H1 (cell line): ENCODE results near the gene ATP2A3. TPM values are rescaled to one million over a fixed set of nuclear protein-coding genes. Genes with fewer than 3 reads are reported as not detected.

Experiments used
- BRCA1 ChIP-seq: IDR thresholded peaks from 2 replicates; pipeline ENCODE4 v1.6.1; 2012; ENCODE audit warnings: low read depth, low read length, improper control_type of control experiment
- CBX8 ChIP-seq: fragments of 300-800, 300-1000 bp; sonication (generic); IDR thresholded peaks from 2 replicates; pipeline ENCODE4 v1.7.1; 2016; ENCODE audit warnings: low read depth, low read length, borderline replicate concordance
- CREB1 ChIP-seq: IDR thresholded peaks from 2 replicates; pipeline ENCODE4 v1.6.1; 2012; ENCODE audit warnings: inconsistent platforms
- GABPA ChIP-seq: IDR thresholded peaks from 2 replicates; pipeline ENCODE4 v1.6.1; 2011; ENCODE audit warnings: mild to moderate bottlenecking, low read length, moderate library complexity, borderline replicate concordance; ENCODE audit not compliant: insufficient read depth
- JUND ChIP-seq: IDR thresholded peaks from 2 replicates; pipeline ENCODE4 v1.6.1; 2011; ENCODE audit warnings: mild to moderate bottlenecking, improper control_type of control experiment, low read length
- KDM4A ChIP-seq: IDR thresholded peaks from one replicate; pipeline ENCODE4 v1.7.1; 2012; ENCODE audit warnings: low read depth, mild to moderate bottlenecking, moderate library complexity, low read length, inconsistent platforms; ENCODE audit not compliant: severe bottlenecking
- TCF12 ChIP-seq: IDR thresholded peaks from 2 replicates; pipeline ENCODE4 v1.6.1; 2011; ENCODE audit warnings: low read depth, mild to moderate bottlenecking, low read length
- USF2 ChIP-seq: IDR thresholded peaks from 2 replicates; pipeline ENCODE4 v1.6.1; 2011; ENCODE audit warnings: low read length, improper control_type of control experiment
- ZNF274 ChIP-seq: IDR thresholded peaks from 2 replicates; pipeline ENCODE4 v1.7.0; 2012; ENCODE audit warnings: low read length, borderline replicate concordance; ENCODE audit errors: extremely low read depth
- polyA plus RNA-seq, 7 experiments: library from polyadenylated mRNA; depleted of rRNA in 3 of 7; stranded (reverse) in 5 of 7; unstranded in 2 of 7; fragments of >200 nt in 5 of 7; fragments of 200-250 nt in 2 of 7; gene quantifications; 1 replicate in 5 of 7; 2 replicates in 1 of 7; 4 replicates in 1 of 7; pipeline versions ENCODE4 v1.2.1 to v1.2.3, GENCODE V29; 2011 to 2013; ENCODE audit warnings: missing spikeins in 2 of 7, mixed read lengths in 2 of 7
- total RNA-seq: library from RNA; stranded (reverse); fragmentation: NEBNext Ultra II Directional; extraction: Animal tissue kit (Norgen Biotek cat#: 25700); gene quantifications from 2 replicates; pipeline ENCODE4 v1.2.1, GENCODE V29; 2021

ATP2A3 gene
- total and polyA plus RNA-seq, 2 of the 8 experiments (the other 6 are each of a cell fraction or from before 2014, with no cell fraction given): 18.4 to 32.5 TPM

GRCh38 chr17:3913531-3914311 is 50.5 kb downstream of the ATP2A3 start (continued):
- no peak for TF ChIP-seq USF2
- no peak for TF ChIP-seq ZNF274
- TF ChIP-seq JUND: peak; percentile 16; the same call in 1 of the 2 replicates
- no peak for TF ChIP-seq BRCA1
- TF ChIP-seq GABPA: peak; percentile 69; the same call in 1 of the 2 replicates
- TF ChIP-seq CBX8: no peak
- no peak for TF ChIP-seq KDM4A
- TF ChIP-seq TCF12: no peak
- TF ChIP-seq CREB1: peak; percentile 59
